ENCODE data around the gene BCKDHA.

- TF ChIP-seq CTCF (IDR thresholded peaks at IDR 0.05) (no peak), POLR2A (IDR thresholded peaks at IDR 0.05) (no peak)
Observed at GRCh38 chr19:41442473-41443355, 45.1 kb downstream of the BCKDHA start, which contains the start of gene ERICH4.
